Psoas muscle (tissue), 8 donors: Measurements from ENCODE around the gene NMUR2. TPM values are rescaled to one million over a fixed set of nuclear protein-coding genes. Genes with fewer than 3 reads are reported as not detected.

Experiments used
- ATAC-seq, 4 donors: fragments of 200-7000 bp; cut with Tn5 transposase; one replicate each; pipeline ENCODE4 v1.9.1; 2020; ENCODE audit warnings: moderate library complexity in 3 of 4, mild to moderate bottlenecking in 2 of 4
- DNase-seq, 2 donors: peaks; one replicate each; pipeline ENCODE4 v3.0.0-alpha.2; 2020
- H3K27ac ChIP-seq: fragments of 200-600 bp; one replicate; pipeline ENCODE4 v1.8.0; 2022
- H3K27me3 ChIP-seq, 3 donors: fragments of 200-600 bp in 1 of 3; one replicate each; pipeline versions ENCODE4 v1.6.1 to v1.8.0; 2013 to 2022; ENCODE audit warnings: low read length in 2 of 3, mild to moderate bottlenecking in 2 of 3, moderate library complexity in 1 of 3; ENCODE audit not compliant: insufficient read depth in 3 of 3
- H3K36me3 ChIP-seq, 2 donors: fragments of 200-600 bp in 1 of 2; one replicate each; pipeline versions ENCODE4 v1.6.1 to v1.8.0; 2013 to 2022; ENCODE audit warnings: low read depth in 1 of 2, mild to moderate bottlenecking in 1 of 2, moderate library complexity in 1 of 2; ENCODE audit not compliant: insufficient read depth in 1 of 2
- H3K4me1 ChIP-seq: fragments of 200-600 bp; one replicate; pipeline ENCODE4 v1.8.0; 2022
- H3K4me3 ChIP-seq: fragments of 200-600 bp; one replicate; pipeline ENCODE4 v1.8.0; 2022; ENCODE audit warnings: mild to moderate bottlenecking
- H3K9me3 ChIP-seq: fragments of 200-600 bp; one replicate; pipeline ENCODE4 v1.8.0; 2022
- WGBS, 3 donors: extraction: QIAGEN DNeasy Blood & Tissue Kit; methylation state at CpG; one replicate each; pipeline versions ENCODE4 v1.1.6 to v1.1.7; 2013; 5-methylcytosine and 5-hydroxymethylcytosine counted together
- intact Hi-C, 2 donors: fragments of 100-400 bp; cut with DNase I; formaldehyde crosslinking; loops; one replicate each; pipeline versions ENCODE4 v1.11.0 to v1.14.2; 2022
- polyA plus RNA-seq, 3 donors: library from polyadenylated mRNA; stranded (reverse); fragments of 200-250 nt; gene quantifications; one replicate each; pipeline ENCODE4 v1.2.3, GENCODE V29; 2013
- total RNA-seq, 4 donors: library from RNA; stranded (reverse); fragmentation: NEBNext Ultra II Directional in 2 of 4; extraction: Animal tissue kit (Norgen Biotek cat#: 25700) in 2 of 4; gene quantifications; one replicate each; pipeline versions ENCODE4 v1.2.1 to v1.2.4, GENCODE V29; 2021 to 2023
- TF ChIP-seq, protein P1 (sequence below): fragments of 200-600 bp; IDR thresholded peaks from one replicate; pipeline ENCODE4 v1.8.0; 2022; ENCODE audit warnings: antibody characterized with exemption
- donor health status: healthy with polysubstance abuse.
- donor health status: DM: no; HTN: no; CAD: no; lungs with moderate emphysema.
- donor health status: Bipolar disorder and iron deficiency.
- donor health status: healthy.
- donor health status: DM: yes; HTN: yes; CAD: no.
- donor health status: DM: no; HTN: no; CAD: no.
- donor health status: DM: no; HTN: no; CAD: no.
- donor health status: DM: yes; HTN: yes; CAD: no.

Gene NMUR2
- total and polyA plus RNA-seq, 7 donors, result not detected

DNA sequence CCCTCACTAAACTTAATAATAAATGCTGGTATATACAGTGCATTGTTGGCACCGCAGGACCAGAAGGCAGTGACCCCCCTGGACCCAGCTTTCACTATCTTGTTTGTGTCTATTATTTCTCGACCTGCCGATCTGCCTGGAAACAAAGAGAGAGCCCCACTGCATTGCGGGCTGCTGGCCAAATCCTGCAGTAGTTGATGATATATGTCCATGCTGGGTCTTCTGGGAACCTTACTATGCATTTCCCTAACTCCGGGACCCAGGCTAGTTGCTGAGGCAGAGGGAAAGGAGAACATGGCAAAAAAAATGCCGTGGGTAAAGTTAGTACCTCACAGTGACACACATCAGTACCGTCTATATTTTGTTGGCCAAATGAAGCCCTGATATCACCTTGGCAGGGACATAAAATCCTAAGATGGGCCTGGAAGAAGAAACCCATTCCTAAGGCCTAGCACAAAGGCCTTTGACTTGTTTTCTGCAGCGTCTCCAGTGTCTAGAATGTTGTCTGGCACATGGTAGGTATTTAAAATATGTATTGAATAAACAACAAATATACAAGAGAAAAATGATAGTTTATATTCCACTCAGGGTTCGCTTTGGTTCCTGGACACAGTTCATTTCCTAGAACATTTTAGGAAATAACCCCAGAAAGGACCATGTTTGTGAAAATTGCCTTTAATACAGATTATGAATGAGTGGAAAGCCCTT is 46.1 kb downstream of the NMUR2 start:
- ATAC-seq (no peak), DNase-seq (no peak)
- Histone ChIP-seq H3K9me3 (no peaks in the 10 kb centered on the region), H3K27ac (no peak overlapping the region), H3K27me3 (no peaks in the 10 kb centered on the region), H3K36me3 (no peaks in the 10 kb centered on the region), H3K4me1 (no peaks in the 10 kb centered on the region), H3K4me3 (no peak overlapping the region)
- intact Hi-C loops, result no loop called here
- WGBS, 3 donors, result 68 to 74% (median 71%) methylated on average over 9 of the region's 9 CpGs
- TF ChIP-seq, protein P1, sequence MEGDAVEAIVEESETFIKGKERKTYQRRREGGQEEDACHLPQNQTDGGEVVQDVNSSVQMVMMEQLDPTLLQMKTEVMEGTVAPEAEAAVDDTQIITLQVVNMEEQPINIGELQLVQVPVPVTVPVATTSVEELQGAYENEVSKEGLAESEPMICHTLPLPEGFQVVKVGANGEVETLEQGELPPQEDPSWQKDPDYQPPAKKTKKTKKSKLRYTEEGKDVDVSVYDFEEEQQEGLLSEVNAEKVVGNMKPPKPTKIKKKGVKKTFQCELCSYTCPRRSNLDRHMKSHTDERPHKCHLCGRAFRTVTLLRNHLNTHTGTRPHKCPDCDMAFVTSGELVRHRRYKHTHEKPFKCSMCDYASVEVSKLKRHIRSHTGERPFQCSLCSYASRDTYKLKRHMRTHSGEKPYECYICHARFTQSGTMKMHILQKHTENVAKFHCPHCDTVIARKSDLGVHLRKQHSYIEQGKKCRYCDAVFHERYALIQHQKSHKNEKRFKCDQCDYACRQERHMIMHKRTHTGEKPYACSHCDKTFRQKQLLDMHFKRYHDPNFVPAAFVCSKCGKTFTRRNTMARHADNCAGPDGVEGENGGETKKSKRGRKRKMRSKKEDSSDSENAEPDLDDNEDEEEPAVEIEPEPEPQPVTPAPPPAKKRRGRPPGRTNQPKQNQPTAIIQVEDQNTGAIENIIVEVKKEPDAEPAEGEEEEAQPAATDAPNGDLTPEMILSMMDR, result no peak

DNA sequence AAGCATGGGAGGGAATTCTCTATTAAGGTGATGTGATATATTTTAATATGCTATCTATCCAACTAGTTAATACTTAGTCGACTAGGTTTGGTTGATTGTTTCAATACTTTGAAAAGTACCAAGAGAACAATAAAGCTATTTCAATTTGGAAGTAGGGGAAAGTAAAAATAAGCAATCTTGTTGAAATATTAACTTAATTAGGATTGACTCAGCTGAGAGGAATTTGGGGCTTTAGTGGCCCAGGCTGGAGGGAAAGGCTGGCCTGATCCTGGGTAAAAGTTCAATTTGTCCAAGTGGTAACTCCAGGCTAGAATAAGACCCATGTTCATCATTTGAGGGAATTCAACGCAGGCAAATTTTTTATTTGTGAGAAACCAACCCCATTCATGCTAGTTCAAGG is 48.6 kb downstream of the NMUR2 start:
- intact Hi-C loops, result no loop called here
- no peak overlapping the region for H3K27ac ChIP-seq
- ATAC-seq, result no peak
- WGBS, 3 donors, result 81 to 91% (median 84%) methylated on average over 2 of the region's 2 CpGs
- no peaks in the 10 kb centered on the region for H3K9me3 ChIP-seq
- DNase-seq, result no peak
- no peaks in the 10 kb centered on the region for H3K4me1 ChIP-seq
- H3K4me3 ChIP-seq, result no peak overlapping the region
- H3K27me3 ChIP-seq, result no peaks in the 10 kb centered on the region
- H3K36me3 ChIP-seq, result no peaks in the 10 kb centered on the region
- TF ChIP-seq, protein P1, result no peak

DNA sequence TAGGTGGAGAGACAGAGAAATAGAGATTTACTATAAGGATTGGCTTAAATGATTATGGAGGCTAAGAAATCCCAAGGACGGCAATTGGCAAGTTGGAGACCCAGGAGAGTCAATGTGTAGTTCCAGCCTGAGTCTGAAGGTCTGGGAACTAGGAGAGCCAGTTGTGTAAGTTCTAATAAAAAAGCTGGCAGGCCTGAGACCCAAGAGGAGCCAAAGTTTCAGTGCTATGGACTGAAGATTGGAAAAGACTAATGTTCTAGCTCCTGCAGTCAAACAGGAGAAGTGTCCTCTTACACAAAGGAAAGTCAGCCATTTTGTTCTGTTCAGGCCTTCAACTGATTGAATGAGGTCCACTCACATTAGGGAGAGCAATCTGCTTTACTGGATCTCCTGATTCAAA is 50.0 kb downstream of the NMUR2 start:
- H3K36me3 ChIP-seq, result no peaks in the 10 kb centered on the region
- intact Hi-C loops, result no loop called here
- no peak overlapping the region for H3K27ac ChIP-seq
- DNase-seq (no peak), ATAC-seq (no peak)
- no peaks in the 10 kb centered on the region for H3K9me3 ChIP-seq
- no peaks in the 10 kb centered on the region for H3K4me1 ChIP-seq
- H3K27me3 ChIP-seq, result no peaks in the 10 kb centered on the region
- WGBS, 3 donors, result 19 to 70% (median 32%) methylated on average over 1 of the region's 1 CpG
- H3K4me3 ChIP-seq, result no peak overlapping the region
- TF ChIP-seq, protein P1, result no peak

DNA sequence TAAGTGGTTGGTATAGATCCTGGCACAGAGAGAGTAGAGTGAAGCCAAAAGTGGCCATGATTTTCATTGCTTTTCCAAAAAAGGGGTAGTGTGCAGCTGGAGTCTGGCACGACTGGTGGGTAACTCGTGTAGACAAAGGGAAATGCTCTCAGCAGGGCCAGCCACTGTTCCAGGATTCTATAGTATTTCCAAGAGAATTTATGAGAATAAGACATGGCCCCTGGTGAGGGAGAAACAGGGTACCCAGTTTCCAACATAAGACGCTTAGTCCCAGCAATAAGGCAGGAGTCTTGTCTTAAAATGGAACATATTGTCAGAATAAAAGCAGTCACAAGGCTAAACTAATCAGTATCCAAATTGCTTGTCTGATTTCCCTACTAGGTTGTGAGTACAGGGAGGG is 52.1 kb downstream of the NMUR2 start:
- WGBS, 3 donors, result 49 to 64% (median 55%) methylated on average over 3 of the region's 3 CpGs
- no peaks in the 10 kb centered on the region for H3K9me3 ChIP-seq
- H3K27ac ChIP-seq, result no peak overlapping the region
- H3K4me3 ChIP-seq, result no peak overlapping the region
- DNase-seq, result no peak
- TF ChIP-seq, protein P1, result no peak
- H3K27me3 ChIP-seq, result no peaks in the 10 kb centered on the region
- H3K36me3 ChIP-seq, result no peaks in the 10 kb centered on the region
- ATAC-seq, result no peak
- intact Hi-C loops, result no loop called here
- H3K4me1 ChIP-seq, result no peaks in the 10 kb centered on the region
